ENCODE data around the gene SMARCD3.

DNA sequence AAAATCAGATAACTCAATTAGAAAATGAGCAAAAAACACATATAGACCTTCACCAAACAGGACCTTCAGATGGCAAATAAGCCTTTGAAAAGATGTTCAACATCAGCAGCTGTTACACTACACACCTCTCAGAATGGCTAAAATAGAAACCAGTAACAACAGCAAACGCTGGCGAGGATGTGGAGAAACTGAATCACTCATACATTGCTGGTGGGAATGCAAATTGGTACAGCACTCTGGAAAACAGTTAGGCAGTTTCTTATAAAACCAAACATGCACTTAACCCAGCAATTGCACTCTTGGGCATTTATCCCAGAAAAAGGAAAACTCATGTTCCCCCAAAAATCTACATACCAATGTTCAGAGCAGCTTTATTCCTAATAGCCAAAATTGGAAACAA, 37.7 kb upstream of the SMARCD3 start:
- TF ChIP-seq CTCF (IDR thresholded peaks at IDR 0.05): no peak
- no peak for TF ChIP-seq POLR2AphosphoS5 (IDR thresholded peaks at IDR 0.05)
- no peak for TF ChIP-seq POLR2A (IDR thresholded peaks at IDR 0.05; ENCODE audit: low read depth)
- no peak for TF ChIP-seq EP300 (IDR thresholded peaks at IDR 0.05)

All from esophagus muscularis mucosa (tissue), 4 donors.